Measurements from ENCODE around the gene MOB3C. TPM values are rescaled to one million over a fixed set of nuclear protein-coding genes. Genes with fewer than 3 reads are reported as not detected.

The MOB3C gene
- total RNA-seq, 1 donor from 2014 or later: 15.2 TPM

DNA sequence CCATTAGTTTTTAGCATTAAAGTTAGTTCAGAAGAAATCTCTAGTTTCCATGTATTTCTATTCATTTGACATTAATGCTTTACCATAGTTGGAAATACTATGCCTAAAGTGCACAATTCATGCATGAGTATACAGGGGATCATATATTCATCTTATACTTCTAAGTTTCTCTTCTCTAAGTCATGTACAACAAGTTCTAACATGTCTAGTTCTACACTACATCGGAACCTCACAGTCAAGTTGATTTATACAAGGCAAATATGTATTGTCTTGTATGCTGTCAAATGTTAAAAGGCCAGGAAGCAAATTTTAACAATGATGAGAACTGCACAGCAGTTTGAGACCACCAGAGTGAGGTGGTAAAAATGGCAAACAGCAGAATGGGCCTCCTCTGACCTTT lies 22.9 kb upstream of the MOB3C start:
- no peak for DNase-seq (ENCODE audit: extremely low read depth, low read depth, low spot score)

DNA sequence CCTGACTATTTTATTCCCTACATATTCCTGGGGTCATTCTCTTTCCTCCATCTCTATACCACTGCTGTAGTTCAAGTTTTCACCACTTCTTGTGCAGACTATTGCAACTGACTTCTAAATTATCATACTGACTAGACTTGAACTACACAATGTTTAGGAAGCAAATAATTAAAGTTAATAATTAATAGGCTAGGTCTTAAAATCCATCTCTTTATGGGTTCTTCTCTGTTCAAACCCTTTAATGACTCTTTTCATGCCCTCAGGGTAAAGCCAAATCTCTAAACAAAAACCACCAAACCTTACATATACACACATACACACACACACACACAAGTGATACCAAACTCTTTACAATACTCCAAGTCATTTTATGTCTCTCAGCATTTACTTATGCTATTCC lies 22.3 kb upstream of the MOB3C start:
- DNase-seq (ENCODE audit: extremely low read depth, low read depth, low spot score): no peak

DNA sequence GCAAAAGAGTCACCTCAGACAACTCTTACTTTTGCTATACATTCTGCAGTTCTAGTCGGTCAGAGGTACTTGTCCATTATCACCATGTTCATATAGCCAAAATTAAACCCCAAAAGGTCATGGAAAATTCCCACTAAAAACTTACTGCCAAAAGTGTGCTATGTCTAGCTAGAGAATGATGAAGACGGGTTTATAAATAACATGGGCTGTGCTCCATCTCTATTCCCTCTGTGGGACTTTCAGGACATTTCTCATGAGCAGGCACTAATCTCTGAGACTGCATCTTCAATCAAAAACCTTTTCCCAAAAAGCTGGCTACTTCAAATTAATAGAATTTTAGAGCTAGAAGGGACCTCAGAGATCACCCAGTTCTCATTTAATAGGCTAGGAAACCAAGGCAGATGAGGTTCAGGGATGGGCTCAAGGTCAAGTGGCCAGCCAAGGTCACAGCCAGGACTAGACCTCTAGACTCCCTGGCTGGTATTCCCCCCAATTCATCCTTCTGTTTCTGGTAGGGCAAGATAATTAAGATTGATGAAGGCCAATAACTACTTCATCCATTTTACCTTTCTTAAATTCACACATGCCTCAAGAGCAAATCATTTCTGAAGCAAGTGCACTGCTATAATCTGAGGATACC lies 21.0 kb upstream of the MOB3C start:
- DNase-seq (ENCODE audit: extremely low read depth, low read depth, low spot score): no peak

DNA sequence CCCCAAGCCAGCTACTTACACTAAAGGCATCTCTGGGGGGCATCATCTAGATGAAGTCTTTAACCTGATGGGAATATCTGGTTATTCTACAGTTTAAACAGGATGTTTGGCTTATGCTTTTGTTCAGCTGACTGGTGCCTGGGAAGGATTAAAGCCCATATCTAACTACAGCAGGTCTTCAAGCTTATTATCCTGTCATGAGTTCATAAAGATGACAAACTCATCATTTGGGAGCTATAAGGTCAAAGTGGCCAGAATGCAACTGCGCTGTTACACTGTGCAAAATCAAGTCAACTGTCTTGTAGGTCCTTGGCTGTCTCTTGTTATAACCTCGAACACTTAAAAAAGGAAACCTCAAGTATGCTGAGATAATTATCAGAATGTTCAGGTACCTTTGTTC lies 18.6 kb upstream of the MOB3C start:
- no peak for DNase-seq (ENCODE audit: extremely low read depth, low read depth, low spot score)

DNA sequence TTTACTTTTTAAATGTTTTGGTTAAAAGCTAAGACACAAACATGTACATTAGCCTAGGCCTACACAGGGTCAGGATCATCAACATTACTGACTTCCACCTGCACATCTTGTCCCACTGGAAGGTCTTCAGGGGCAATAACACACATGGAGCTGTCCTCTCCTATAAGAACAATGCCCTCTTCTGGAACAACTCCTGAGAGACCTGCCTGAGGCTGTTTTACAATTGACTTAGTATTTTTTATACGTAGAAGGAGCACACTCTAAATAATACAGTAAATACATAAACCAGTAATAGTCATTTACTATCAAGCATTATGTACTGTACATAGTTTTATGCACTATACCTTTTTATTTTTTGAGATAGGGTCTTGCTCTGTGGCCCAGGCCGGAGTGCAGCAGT lies 14.1 kb upstream of the MOB3C start:
- no peak for DNase-seq (ENCODE audit: extremely low read depth, low read depth, low spot score)

DNA sequence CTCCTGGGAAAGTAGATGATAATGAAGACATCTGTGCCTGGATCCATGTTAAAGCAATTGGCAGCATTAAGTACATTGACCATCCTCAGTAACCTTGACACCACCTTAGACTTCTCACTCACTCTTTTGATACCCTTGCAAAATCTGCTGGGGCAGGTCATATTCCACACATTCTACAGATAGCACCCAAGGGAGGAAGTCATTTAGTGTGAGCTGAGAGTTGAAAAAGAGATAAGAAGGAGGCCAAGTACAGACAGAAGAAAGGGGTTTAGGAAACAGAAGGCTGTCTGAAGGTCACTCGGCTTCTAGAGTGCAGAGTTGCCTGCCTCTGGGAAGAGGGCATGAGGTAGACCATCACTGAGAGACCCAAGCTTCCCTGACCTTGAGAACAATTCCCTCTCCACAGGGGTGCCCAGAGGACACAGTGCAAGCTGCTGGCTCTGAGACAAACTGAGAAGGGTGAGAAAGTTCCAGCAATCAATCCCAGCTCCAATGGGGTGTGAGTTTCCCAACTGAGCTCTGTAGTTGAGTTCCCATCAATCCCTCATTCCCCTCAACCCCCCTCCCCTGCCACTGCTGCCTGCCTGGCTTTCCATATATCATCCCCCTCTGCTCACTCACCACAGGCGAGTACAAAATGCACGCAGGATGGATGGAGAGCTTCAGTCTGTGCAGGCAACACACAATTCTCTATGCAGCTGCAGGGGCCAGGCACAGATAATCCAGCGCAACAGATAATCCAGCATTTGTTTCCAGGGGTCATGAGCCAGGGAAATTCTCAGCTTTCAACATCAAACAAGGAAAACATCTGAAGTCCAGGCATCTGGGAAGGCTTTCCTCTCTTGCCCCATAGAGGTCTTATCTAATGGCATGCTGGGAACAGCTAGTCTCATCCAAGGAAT lies 7.4 kb upstream of the MOB3C start:
- DNase-seq (ENCODE audit: extremely low read depth, low read depth, low spot score): no peak

DNA sequence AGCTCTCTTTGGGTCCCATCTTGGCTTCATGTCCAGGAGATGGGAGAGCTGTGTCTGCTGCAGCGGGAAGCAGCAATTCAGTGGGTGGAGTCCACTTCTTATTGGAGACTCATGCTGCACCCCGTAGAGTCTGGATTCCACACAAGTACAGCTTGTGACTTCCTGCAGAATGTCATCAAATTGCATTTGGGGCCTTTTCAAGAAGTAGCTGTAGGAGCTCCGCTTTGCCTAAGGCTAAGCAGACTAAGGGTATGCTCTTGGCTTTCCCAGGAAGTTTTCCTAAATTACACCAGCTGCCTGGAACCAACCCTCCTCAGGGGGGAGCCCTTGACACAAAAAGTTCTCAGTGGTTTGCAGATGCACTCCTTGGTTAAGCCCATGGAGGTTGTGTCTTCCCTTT lies 5.7 kb upstream of the MOB3C start:
- no peak for DNase-seq (ENCODE audit: extremely low read depth, low read depth, low spot score)

DNA sequence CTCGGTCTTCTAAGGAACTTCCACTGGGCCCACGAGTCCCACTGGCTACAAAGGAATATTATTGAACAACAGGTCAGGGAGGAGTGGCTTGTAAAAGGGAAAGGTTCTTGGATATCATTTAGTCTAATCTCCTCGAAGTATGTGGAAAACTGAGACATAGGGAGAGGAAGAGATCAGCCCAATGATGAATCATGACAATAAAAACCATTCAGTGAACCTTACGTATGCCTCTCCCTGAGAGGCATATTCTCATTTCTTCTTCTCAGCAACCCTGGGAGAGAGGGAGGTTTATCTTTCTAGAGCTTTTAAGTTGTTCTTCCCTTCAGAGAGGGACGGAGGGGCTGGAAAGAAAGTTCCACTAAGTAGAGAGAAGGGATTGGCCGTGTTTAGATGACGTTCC lies 5.3 kb upstream of the MOB3C start:
- no peak for DNase-seq (ENCODE audit: extremely low read depth, low read depth, low spot score)

DNA sequence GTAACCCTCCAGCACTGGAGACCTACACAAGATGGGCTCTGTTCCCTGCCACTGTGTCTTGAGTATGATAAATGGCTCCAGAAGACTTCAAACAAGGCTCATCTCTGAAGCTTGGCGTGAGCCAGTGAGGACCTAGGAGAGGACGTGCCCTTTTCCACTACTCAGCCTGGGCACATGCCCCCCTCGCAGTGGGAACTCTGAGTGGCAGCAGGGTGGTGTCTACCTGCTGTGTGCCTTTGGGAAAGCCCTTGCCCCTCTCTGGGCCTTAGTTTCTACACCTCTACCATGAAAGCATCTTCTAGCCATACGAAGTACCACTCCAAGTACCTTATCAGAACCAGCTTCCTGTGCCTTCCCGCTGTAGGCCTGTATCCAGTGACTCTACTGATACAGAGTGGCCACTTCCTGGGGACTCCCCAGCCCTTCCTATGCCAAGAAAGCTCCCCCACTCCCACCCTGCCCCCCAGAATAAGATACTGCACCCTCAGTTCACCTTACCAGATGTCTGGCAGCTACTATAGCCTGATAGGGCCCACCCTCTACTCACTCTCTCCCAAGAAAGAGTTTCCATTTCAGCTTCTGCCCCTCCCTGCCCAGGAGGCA lies 3.1 kb upstream of the MOB3C start:
- DNase-seq (ENCODE audit: extremely low read depth, low read depth, low spot score): no peak

DNA sequence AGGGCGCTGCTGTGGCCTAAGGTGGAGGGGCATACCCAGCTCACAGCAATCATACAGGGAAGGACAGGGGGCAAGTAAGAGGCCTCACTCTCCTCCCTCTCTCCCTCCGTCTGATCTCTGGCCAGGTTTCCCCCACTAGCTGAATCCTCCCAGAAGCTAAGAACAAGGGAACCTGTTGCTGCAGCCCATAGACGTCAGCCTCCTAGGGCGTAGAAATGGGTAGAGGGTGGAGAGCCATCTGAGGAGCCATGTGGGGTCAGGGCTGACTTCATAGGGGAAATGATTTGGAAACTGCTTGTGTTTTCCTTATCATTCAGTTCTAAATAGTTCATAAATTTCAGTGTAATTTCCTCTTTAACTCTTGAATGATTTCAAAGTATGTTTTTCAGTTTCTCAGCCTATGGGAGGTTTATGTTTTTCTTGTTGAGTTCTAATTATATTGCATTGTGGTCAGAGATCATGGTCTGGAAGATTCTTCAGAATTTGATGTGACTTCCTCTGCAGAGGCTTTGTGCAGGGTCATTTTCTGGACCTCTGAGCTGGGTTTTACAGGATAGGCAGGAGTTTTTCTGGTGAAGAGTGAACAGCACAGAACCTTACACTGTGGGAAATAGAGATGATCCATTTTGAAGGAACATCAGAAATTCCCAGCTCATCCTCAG lies 2.3 kb upstream of the MOB3C start:
- no peak for DNase-seq (ENCODE audit: extremely low read depth, low read depth, low spot score)

DNA sequence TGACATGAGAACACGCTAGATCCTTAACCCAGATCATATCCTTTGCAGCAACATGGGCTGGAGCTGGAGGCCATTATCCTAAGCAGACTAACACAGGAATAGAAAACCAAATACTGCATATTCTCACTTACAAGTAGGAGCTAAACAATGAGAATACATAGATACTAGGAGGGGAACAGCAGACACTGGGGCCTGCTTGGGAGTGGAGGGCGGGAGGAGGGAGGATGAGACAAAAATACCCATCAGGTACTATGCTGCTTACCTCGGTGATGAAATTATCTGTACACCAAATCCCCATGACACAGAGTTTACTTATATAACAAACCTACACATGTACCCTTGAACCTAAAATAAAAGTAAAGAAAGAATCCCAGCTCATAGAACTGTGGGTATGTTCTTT lies 1.2 kb upstream of the MOB3C start:
- no peak for DNase-seq (ENCODE audit: extremely low read depth, low read depth, low spot score)

DNA sequence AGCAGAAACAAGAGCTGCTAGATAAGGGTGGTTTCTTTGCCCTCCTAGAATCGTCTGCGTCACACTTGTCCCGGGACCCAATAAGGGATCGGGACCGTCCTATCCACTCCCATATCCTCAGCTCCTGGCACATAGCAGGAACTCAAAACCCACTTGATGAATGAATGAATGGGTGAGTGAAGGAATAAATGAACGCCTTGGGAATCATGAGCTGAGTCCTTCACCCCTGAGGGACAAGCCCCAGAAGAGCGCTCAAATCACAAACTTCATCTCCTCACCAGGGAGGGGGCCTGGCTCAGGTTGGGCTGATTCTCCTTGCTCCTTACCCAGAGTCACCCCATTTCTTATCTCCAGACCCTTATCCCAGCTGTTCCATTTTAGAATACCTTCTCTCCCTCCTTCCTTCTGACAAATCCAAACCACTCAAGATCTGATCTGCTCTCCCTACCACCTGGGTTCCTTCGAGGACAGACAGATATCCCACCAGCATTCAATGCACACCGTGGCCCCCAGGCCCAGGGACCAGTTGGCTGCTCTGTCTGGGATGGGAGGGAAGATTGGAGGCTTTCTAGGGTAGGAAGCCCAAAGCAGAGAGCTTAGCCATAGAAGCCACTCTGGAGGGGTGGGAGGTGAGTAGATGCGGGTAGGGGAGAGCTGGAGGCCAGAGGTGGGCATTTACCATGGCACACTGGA lies 643 bp upstream of the MOB3C start:
- DNase-seq (ENCODE audit: extremely low read depth, low read depth, low spot score): no peak

DNA sequence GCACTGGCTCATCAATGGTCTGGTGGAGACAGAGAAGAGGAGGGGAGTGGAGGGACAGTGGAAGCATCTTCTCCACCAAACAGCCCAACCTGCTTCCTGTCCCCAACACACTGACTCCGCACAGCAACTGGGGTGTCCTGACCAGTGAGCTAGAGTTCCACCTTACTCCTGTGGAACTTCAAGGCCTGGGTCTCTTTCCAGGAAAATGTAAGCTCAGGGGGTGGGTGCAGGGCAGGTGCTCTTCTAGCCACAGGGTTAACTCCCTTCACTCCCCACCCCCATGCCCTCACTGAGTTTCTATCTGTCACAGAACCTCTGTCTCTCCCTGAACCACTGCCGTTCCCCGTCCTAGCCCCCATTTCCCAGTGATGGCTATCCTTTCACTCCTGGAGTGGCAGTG lies 876 bp downstream of the MOB3C start:
- no peak for DNase-seq (ENCODE audit: extremely low read depth, low read depth, low spot score)

DNA sequence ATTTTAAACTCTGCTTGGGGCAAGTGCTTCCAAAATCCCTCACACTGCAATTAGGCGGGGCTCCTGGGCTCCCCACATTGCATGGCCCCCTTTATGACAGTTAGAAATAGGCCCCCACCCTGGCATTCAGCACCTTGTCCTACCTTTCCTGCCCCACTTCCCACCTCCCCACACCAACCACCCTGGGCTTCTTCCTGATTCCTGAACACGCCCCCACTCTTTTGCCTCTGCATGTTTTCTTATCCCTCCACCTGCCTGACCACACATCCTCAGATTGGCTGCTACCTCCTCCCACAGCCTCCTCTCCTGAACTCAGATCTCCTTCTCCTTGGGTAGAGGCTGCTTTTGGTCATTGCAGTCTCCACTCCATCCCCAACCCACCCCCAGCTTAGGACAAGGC lies 1.5 kb downstream of the MOB3C start:
- DNase-seq (ENCODE audit: extremely low read depth, low read depth, low spot score): no peak

DNA sequence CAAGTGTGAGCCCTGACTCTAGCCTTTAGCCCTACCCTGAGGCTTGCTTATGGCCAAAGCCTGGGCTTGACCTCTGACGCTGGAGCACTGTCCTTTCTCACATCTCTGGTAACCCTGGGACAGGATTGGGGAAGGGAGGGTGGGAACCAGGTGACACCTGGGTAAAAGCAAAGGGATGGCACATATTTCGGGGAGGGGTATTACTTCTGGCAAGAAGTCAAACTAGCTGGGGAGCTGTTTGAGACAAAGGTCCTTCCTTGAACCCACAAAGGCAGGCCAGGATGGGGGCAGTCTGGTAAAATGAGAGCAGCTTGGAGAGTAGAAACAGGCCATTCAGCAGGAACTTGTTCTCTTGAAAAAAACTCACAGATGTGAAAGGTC lies 2.0 kb downstream of the MOB3C start:
- DNase-seq (ENCODE audit: extremely low read depth, low read depth, low spot score): no peak

DNA sequence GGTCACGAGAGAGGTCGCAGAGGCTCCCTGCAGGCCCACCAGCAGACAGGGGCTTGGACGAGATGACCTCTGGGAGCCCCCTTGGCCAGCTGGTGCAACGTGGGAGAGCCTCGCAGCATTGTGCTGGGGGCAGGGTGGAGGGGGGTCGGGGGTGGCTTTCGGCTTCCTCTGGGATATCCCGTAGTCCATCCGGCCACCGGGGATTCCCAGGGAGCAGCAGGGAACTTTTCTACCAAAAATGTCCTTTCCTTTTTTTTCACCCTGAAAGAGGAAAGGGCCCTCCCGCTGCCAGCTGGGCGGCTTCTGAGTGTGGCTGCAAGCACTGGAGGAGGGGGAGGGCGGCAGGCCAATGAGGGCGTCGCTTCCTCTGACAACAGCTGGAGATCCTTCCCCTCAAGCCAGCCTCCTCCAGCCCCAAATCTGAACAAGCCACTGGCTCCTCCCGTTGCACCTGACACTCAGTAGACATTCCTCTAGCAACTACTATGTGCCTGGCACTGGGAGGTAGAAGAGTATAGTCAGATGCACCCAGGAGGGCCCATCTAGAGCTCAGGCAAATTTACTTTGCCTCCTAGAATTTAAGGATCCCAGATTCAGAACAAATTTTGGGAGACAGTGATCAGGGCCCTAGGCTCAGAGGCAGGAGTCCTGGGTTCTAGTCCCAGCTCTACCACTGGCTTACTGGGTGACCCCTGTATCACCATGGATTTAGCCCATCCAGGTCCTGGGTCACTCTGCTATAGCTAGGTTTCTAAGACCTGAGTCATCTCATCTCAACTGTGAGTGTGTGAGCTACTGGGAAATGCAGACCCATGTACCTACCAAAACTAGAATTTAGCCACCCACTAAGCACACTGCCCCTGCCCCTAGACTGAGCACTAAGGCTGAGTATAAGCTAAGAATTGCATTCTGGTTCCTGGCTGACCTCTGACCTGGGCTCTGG lies 2.7 kb downstream of the MOB3C start:
- no peak for DNase-seq (ENCODE audit: extremely low read depth, low read depth, low spot score)

DNA sequence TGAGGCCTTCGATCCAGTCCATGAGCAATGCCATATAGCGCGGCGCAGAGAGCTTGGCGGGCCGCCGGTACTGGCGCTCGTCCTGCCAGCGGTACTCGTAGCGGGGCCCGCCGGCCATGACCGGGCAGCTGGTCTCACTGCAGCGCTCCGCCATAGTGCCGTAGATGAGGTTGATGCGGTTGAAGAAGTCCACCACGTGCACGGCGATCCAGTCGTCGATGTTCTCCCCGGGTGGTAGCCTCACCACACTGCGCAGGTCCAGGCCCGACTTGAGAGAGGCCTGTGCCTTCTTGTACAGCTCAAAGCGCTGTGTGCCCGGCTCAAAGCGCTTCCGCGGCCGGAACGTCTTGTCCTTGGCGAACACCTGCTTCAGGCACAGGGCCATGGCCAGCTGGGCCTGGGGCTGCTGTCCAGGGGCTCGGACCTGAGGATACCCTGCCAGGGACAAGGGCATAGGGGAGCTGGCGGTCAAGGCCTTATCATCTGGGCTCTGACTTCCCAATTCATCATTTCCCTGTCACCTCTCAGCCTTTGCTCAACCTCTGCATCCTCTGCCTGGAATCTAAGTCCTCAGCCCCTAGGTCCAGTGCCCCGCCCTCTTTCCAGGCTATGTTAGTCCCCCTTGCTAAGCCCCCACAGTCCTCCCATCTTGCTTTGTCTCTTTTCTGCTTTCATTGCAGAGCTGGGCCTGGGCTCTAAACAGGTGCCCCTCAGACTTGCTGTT lies 3.5 kb downstream of the MOB3C start:
- no peak for DNase-seq (ENCODE audit: extremely low read depth, low read depth, low spot score)

DNA sequence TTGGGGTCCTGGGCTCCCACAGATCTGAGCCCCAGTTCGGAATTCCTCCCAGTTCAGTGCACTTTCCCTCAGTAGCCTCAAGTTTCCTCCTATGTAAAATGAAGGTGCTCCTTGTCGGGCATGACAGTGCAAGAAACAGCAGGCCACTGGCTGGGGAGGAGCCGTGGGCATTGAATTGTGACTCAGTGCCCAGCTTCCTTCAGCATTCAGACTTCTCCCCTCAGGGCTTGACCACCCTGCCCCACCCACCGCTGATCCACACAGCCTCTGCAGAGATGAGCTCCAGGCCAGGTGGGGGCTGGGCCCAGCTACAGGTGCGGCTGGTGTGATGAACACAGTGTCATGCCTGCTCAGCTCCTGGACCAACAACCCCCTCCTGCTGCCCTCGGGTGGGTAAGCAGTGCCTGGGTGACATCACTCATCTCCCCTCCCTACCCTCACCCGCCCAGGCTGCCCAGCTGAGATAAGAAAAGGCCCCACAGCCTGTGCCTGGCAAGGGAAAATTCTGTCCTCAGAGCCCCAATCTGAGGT lies 4.9 kb downstream of the MOB3C start:
- no peak for DNase-seq (ENCODE audit: extremely low read depth, low read depth, low spot score)
